Hepatocyte (in vitro differentiated cells): ENCODE results near the gene LSM7. TPM values are rescaled to one million over a fixed set of nuclear protein-coding genes. Genes with fewer than 3 reads are reported as not detected.
A peak's percentile ranks its signal among the peaks of the same experiment; 100 is the strongest.

Source experiments
- DNase-seq: peaks from one replicate; pipeline ENCODE4 v3.0.0-alpha.2; 2016; ENCODE audit warnings: low spot score
- H2AFZ ChIP-seq: fragments of 200-600 bp; sonication (generic); 2 replicates; pipeline ENCODE4 v1.6.0; 2016; ENCODE audit warnings: antibody characterized with exemption, mild to moderate bottlenecking
- H3K27ac ChIP-seq: fragments of 200-600 bp; sonication (generic); 2 replicates; pipeline ENCODE4 v1.5.1; 2016; ENCODE audit warnings: mild to moderate bottlenecking
- H3K27me3 ChIP-seq: fragments of 200-600 bp; sonication (generic); 2 replicates; pipeline ENCODE4 v1.6.1; 2016
- H3K36me3 ChIP-seq: fragments of 200-600 bp; sonication (generic); replicated peaks from 2 replicates; pipeline ENCODE4 v1.5.1; 2016; ENCODE audit warnings: low read depth; ENCODE audit not compliant: insufficient read depth
- H3K4me1 ChIP-seq: fragments of 200-600 bp; sonication (generic); 2 replicates; pipeline ENCODE4 v1.5.1; 2016; ENCODE audit warnings: mild to moderate bottlenecking, moderate library complexity; ENCODE audit not compliant: insufficient read depth
- H3K4me2 ChIP-seq: fragments of 200-600 bp; sonication (generic); 2 replicates; pipeline ENCODE4 v1.6.0; 2016
- H3K4me3 ChIP-seq: fragments of 200-600 bp; sonication (generic); 2 replicates; pipeline ENCODE4 v1.5.1; 2016; ENCODE audit warnings: mild to moderate bottlenecking
- H3K79me2 ChIP-seq: fragments of 200-600 bp; sonication (generic); 2 replicates; pipeline ENCODE4 v1.6.0; 2017; ENCODE audit warnings: mild to moderate bottlenecking
- H3K9me2 ChIP-seq: fragments of 200-600 bp; sonication (generic); replicated peaks from 2 replicates; pipeline ENCODE4 v1.6.0; 2017; ENCODE audit warnings: mild to moderate bottlenecking; ENCODE audit not compliant: insufficient read depth
- H3K9me3 ChIP-seq: fragments of 200-600 bp; sonication (generic); 2 replicates; pipeline ENCODE4 v1.5.1; 2016; ENCODE audit warnings: low read depth, mild to moderate bottlenecking
- H4K20me1 ChIP-seq: fragments of 200-600 bp; sonication (generic); 2 replicates; pipeline ENCODE4 v1.6.0; 2016; ENCODE audit warnings: mild to moderate bottlenecking; ENCODE audit not compliant: insufficient read depth, poor library complexity, severe bottlenecking
- CTCF ChIP-seq: fragments of 200-600 bp; sonication (generic); IDR thresholded peaks from 2 replicates; pipeline ENCODE4 v1.5.1; 2016; ENCODE audit warnings: antibody characterized with exemption, mild to moderate bottlenecking; ENCODE audit not compliant: poor library complexity
- EZH2 ChIP-seq: fragments of 200-600 bp; sonication (generic); IDR thresholded peaks from 2 replicates; pipeline ENCODE4 v1.6.1; 2016; ENCODE audit warnings: antibody characterized with exemption, mild to moderate bottlenecking, borderline replicate concordance
- EZH2phosphoT487 ChIP-seq: fragments of 200-600 bp; sonication (generic); IDR thresholded peaks from one replicate; pipeline ENCODE4 v1.6.1; 2018; ENCODE audit warnings: antibody characterized with exemption, mild to moderate bottlenecking, low read depth, moderate library complexity; ENCODE audit not compliant: unreplicated experiment, severe bottlenecking
- WGBS: methylation state at CpG from one replicate; pipeline ENCODE4 v1.1.6; 2016; ENCODE audit warnings: low lambda C conversion rate; ENCODE audit errors: missing lambda C conversion rate; 5-methylcytosine and 5-hydroxymethylcytosine counted together
- polyA plus RNA-seq: library from polyadenylated mRNA; unstranded; fragments of >200 nt; fragmentation: Nextera tagmentation; extraction: Ambion mirVana; gene quantifications from 2 replicates; pipeline ENCODE4 v1.2.1, GENCODE V29; 2016
- total RNA-seq: library from RNA; depleted of rRNA; stranded (reverse); fragments of >200 nt; gene quantifications from 2 replicates; pipeline ENCODE4 v1.2.3, GENCODE V29; 2014

The LSM7 gene
- total and polyA plus RNA-seq, 2 experiments from 2014 or later = 150 to 190 TPM

GRCh38 chr19:2302319-2303210, 25.8 kb downstream of the LSM7 start:
- Histone ChIP-seq H3K79me2 (no peaks in the 10 kb centered on the region), H3K9me3 (no peaks in the 10 kb centered on the region), H4K20me1 (no peaks in the 10 kb centered on the region), H2AFZ (no peak overlapping the region), H3K4me1 (no peaks in the 10 kb centered on the region), H3K27me3 (peaks cover 15% of the 10 kb centered on the region), H3K4me3 (no peak overlapping the region), H3K27ac (no peak overlapping the region), H3K9me2 (no peaks in the 10 kb centered on the region), H3K36me3 (no peaks in the 10 kb centered on the region), H3K4me2 (peak overlapping the region; percentile 41)
- TF ChIP-seq EZH2phosphoT487 (no peak), CTCF (no peak), EZH2 (no peak)
- 44% methylated on average over 44 of the region's 62 CpGs for WGBS
- DNase-seq = peak; percentile 21

GRCh38 chr19:2300533-2300932, 27.9 kb downstream of the LSM7 start:
- no peaks in the 10 kb centered on the region for H3K79me2 ChIP-seq
- no peak overlapping the region for H3K27ac ChIP-seq

GRCh38 chr19:2296141-2296540, 32.2 kb downstream of the LSM7 start:
- no peaks in the 10 kb centered on the region for H3K79me2 ChIP-seq
- TF ChIP-seq CTCF = no peak
- TF ChIP-seq EZH2phosphoT487 = no peak
- no peak for TF ChIP-seq EZH2
- H3K36me3 ChIP-seq = no peaks in the 10 kb centered on the region
- no peak overlapping the region for H2AFZ ChIP-seq
- WGBS = 87% methylated on average over 16 of the region's 16 CpGs
- peaks cover 42% of the 10 kb centered on the region for H3K27me3 ChIP-seq
- H3K4me2 ChIP-seq = no peak overlapping the region
- no peaks in the 10 kb centered on the region for H3K9me3 ChIP-seq
- no peak overlapping the region for H3K27ac ChIP-seq
- no peaks in the 10 kb centered on the region for H3K9me2 ChIP-seq
- no peak overlapping the region for H3K4me3 ChIP-seq
- no peaks in the 10 kb centered on the region for H4K20me1 ChIP-seq
- H3K4me1 ChIP-seq = peaks cover 2% of the 10 kb centered on the region
- no peak for DNase-seq

More at GRCh38 chr19:2300533-2300932, 27.9 kb downstream of the LSM7 start:
- Histone ChIP-seq H3K27me3 (peaks cover 7% of the 10 kb centered on the region), H3K4me3 (no peak overlapping the region), H3K36me3 (no peaks in the 10 kb centered on the region), H2AFZ (no peak overlapping the region), H3K4me1 (no peaks in the 10 kb centered on the region), H3K9me2 (no peaks in the 10 kb centered on the region), H4K20me1 (no peaks in the 10 kb centered on the region), H3K9me3 (no peaks in the 10 kb centered on the region), H3K4me2 (no peak overlapping the region)
- TF ChIP-seq EZH2 = no peak
- TF ChIP-seq CTCF = no peak
- no peak for TF ChIP-seq EZH2phosphoT487
- no peak for DNase-seq
- 94% methylated on average over 9 of the region's 17 CpGs for WGBS
